ENCODE results near the gene ATF6B. TPM values are rescaled to one million over a fixed set of nuclear protein-coding genes. Genes with fewer than 3 reads are reported as not detected.

Gene ATF6B
- polyA plus RNA-seq, 1 experiment, result 69.2 TPM

DNA sequence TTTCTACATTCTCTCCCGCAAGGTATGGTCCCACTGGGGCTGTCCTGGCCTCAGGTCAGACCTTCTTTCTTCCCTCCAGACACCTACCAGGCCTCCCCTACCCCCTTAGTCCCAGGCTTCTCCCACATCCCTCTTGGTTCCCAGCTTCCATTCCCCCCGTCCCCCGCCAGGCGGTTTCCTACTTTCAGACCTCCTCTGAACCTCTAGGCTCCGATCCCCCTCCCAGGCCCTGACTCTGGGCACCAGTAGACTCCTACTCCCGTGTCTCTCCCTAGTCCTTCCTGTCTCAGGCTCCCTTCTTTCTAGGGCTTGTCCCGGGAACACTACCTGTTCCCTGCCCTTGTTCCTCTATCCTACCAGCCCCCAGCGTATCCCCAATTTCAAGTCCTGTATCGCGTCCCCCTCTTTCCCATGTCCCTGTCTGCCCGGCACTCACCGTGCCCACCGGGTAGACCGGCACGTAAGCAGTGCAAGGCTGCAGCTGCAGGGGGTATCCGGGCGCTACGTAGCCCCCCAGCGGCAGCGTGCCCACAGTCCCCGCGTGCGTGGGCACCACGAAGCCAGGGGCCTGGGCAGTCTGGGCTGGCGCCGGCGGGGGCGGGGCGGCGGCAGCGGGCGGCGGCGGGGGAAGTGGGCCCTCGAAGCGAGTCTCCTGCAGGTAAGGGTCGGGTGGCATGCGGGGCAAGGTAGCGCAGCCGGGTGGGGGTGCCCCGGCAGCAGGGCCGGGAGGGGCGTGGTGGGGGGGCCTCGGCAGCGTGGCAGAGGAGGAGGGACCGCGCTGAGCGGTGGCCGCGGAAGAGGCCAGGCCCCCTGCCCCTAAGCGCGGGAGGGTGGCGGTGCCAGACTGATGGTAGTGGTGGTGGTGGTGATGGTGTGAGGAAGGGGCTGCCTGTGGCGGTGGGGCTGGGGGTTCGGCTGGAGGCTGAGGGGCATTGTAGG, 22.2 kb upstream of the ATF6B start:
- ChIA-PET CTCF (interaction anchor here (2.1 to 3.4 kb wide), 2 partner anchors 20 to 32 kb away, joined by 11 to 16 read pairs; partner anchors contain the start of gene FKBPL), POLR2A (no interaction called here)
- Histone ChIP-seq H3K27me3 (ENCODE audit: control insufficient read depth, insufficient read depth, low read length) (no peaks in the 10 kb centered on the region), H3K4me3 (ENCODE audit: low read depth, low read length) (peak overlapping the region; percentile 10), H3K36me3 (ENCODE audit: control insufficient read depth, insufficient read depth, low read length) (peaks cover 6% of the 10 kb centered on the region)
- DNase-seq (ENCODE audit: low read depth), result no peak
- TF ChIP-seq, protein P1, sequence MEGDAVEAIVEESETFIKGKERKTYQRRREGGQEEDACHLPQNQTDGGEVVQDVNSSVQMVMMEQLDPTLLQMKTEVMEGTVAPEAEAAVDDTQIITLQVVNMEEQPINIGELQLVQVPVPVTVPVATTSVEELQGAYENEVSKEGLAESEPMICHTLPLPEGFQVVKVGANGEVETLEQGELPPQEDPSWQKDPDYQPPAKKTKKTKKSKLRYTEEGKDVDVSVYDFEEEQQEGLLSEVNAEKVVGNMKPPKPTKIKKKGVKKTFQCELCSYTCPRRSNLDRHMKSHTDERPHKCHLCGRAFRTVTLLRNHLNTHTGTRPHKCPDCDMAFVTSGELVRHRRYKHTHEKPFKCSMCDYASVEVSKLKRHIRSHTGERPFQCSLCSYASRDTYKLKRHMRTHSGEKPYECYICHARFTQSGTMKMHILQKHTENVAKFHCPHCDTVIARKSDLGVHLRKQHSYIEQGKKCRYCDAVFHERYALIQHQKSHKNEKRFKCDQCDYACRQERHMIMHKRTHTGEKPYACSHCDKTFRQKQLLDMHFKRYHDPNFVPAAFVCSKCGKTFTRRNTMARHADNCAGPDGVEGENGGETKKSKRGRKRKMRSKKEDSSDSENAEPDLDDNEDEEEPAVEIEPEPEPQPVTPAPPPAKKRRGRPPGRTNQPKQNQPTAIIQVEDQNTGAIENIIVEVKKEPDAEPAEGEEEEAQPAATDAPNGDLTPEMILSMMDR (IDR thresholded peaks at IDR 0.05; ENCODE audit: insufficient read depth, low read depth, low read length), result no peak

- ChIA-PET CTCF (no interaction called here), POLR2A (no interaction called here)
- DNase-seq (ENCODE audit: low read depth), result no peak
- H3K27me3 ChIP-seq (ENCODE audit: control insufficient read depth, insufficient read depth, low read length), result no peaks in the 10 kb centered on the region
- TF ChIP-seq, protein P1 (IDR thresholded peaks at IDR 0.05; ENCODE audit: insufficient read depth, low read depth, low read length), result no peak
- H3K4me3 ChIP-seq (ENCODE audit: low read depth, low read length), result no peak overlapping the region
- H3K36me3 ChIP-seq (ENCODE audit: control insufficient read depth, insufficient read depth, low read length), result peaks cover 6% of the 10 kb centered on the region
Observed at GRCh38 chr6:32149092-32149755, 21.2 kb upstream of the ATF6B start.

GRCh38 chr6:32148289-32149091, 20.4 kb upstream of the ATF6B start:
- ChIA-PET CTCF (interaction anchor here (0.6 kb wide), 2 partner anchors 40 to 1564 kb away, joined by 3 to 4 read pairs; no protein-coding TSS in a partner anchor), POLR2A (no interaction called here)
- Histone ChIP-seq H3K27me3 (ENCODE audit: control insufficient read depth, insufficient read depth, low read length) (no peaks in the 10 kb centered on the region), H3K4me3 (ENCODE audit: low read depth, low read length) (no peak overlapping the region), H3K36me3 (ENCODE audit: control insufficient read depth, insufficient read depth, low read length) (peaks cover 6% of the 10 kb centered on the region)
- DNase-seq (ENCODE audit: low read depth), result no peak
- TF ChIP-seq, protein P1 (IDR thresholded peaks at IDR 0.05; ENCODE audit: insufficient read depth, low read depth, low read length), result no peak

- TF ChIP-seq, protein P1 (IDR thresholded peaks at IDR 0.05; ENCODE audit: insufficient read depth, low read depth, low read length), result no peak
- ChIA-PET POLR2A (no interaction called here), CTCF (interaction anchor here (0.6 to 1.5 kb wide), 3 partner anchors 29 to 1563 kb away, joined by 3 to 5 read pairs (median 4); no protein-coding TSS in a partner anchor)
- DNase-seq (ENCODE audit: low read depth), result no peak
- Histone ChIP-seq H3K27me3 (ENCODE audit: control insufficient read depth, insufficient read depth, low read length) (no peaks in the 10 kb centered on the region), H3K36me3 (ENCODE audit: control insufficient read depth, insufficient read depth, low read length) (peaks cover 6% of the 10 kb centered on the region), H3K4me3 (ENCODE audit: low read depth, low read length) (no peak overlapping the region)
Observed at GRCh38 chr6:32147401-32148132, 19.5 kb upstream of the ATF6B start.
